GM12872 (cell line): Measurements from ENCODE around the gene TYMP.

Experiments used
- TF ChIP-seq, protein P1 (sequence below): IDR thresholded peaks from 3 replicates; pipeline ENCODE4 v1.5.1; 2011; ENCODE audit warnings: low read depth, mild to moderate bottlenecking, low read length, moderate library complexity; ENCODE audit not compliant: insufficient read depth

Gene TYMP

GRCh38 chr22:50526834-50527801, 2.7 kb downstream of the TYMP start:
- TF ChIP-seq, protein P1, sequence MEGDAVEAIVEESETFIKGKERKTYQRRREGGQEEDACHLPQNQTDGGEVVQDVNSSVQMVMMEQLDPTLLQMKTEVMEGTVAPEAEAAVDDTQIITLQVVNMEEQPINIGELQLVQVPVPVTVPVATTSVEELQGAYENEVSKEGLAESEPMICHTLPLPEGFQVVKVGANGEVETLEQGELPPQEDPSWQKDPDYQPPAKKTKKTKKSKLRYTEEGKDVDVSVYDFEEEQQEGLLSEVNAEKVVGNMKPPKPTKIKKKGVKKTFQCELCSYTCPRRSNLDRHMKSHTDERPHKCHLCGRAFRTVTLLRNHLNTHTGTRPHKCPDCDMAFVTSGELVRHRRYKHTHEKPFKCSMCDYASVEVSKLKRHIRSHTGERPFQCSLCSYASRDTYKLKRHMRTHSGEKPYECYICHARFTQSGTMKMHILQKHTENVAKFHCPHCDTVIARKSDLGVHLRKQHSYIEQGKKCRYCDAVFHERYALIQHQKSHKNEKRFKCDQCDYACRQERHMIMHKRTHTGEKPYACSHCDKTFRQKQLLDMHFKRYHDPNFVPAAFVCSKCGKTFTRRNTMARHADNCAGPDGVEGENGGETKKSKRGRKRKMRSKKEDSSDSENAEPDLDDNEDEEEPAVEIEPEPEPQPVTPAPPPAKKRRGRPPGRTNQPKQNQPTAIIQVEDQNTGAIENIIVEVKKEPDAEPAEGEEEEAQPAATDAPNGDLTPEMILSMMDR, result no peak

DNA sequence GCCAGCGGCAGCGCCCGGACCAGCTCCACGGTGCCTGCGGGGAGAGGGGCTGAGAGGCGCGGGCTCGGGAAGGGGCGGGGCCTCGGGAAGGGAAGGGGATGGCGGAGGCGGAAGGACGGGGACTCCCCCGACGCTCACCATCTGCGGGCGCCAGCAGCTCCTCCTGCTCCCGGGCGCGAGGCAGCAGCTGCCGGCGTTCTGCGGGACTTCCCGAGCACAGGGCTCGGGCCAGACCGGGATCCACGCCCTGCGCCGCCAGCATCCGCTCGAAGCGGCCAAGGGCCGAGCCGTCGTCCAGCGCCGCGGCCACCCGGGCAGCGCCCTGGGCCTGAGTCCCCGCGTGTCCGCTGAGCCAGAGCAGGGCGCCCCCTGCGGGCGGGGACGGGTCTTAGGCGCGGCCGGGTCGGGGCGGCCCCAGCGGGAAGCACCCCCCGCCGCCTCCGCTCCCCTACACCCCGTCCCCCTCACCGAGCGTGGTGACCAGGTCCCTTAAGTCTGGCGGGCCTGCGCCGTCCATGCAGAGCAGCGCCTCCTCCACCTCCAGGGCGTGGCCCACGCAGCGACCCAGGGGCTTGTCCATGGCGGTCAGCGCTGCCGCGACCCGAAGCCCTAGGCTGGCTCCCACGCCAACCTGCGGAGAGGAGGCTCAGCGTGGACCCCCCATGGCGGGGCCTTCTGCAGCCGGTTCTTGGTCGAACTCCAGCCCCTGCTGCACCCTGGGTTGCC, 3.5 kb downstream of the TYMP start:
- TF ChIP-seq, protein P1, result peak; percentile 65; the same call in 2 of the 3 replicates

GRCh38 chr22:50525858-50526107, 4.0 kb downstream of the TYMP start:
- TF ChIP-seq, protein P1, result no peak

- TF ChIP-seq, protein P1, result peak; percentile 56; the same call in 2 of the 3 replicates
Observed at GRCh38 chr22:50525104-50525857, 4.5 kb downstream of the TYMP start, which contains the start of gene SCO2. TSS of gene SCO2 (minus strand) at chr22:50525598. CDS start at chr22:50524411, 1,187 bp downstream.

- TF ChIP-seq, protein P1, result no peak
Observed at GRCh38 chr22:50524676-50525103, 5.1 kb downstream of the TYMP start.

DNA sequence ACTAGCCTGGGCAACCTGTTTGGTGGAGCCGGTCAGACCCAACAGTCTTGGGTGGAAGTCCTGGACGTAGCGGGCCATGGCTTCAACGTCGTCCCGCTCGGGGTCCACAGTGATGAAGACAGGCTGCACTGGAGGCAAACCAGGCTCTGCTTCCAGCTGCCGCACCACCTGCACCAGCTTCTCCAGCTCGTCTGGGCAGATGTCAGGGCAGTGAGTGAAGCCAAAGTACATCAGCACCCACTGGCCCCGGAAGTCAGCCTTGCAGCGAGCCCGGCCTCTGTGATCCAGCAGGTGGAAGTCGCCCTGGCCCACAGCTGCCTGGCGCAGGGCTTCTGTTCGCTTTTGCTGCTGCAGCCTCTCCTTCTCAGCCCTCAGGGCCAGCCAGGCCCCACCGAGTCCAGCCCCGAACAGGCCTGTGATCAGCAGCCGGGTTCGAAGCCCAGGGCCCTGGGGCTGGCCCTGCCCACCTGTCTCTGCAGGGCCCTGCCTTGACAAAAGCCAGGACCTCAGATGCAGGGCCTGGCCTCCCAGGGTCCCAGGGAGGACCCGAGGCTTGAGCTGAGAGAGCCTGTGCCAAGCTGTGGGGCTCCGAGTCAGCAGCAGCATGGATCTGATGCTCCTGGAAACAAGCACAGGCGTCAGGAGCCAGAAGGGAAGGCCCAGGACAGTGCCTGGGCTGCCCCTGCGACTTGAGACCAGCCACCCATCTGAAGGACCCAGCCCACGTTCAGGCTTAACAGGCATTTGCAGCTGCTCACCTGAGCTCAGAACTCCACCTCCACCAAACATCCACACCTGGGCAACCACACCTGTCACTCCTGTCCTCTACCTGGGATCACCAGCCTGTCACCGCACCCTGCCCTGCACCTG, 5.8 kb downstream of the TYMP start:
- TF ChIP-seq, protein P1, result no peak
